NOMO-1 treated with DMSO at 0.1 percent for 48 hours (cell line): Measurements from ENCODE around the gene FBLN2.

Source experiments
- DNase-seq: peaks from one replicate; lab custom pipeline; 2025; ENCODE audit not compliant: unreplicated experiment; lab: John Stamatoyannopoulos, UW

FBLN2 gene

DNA sequence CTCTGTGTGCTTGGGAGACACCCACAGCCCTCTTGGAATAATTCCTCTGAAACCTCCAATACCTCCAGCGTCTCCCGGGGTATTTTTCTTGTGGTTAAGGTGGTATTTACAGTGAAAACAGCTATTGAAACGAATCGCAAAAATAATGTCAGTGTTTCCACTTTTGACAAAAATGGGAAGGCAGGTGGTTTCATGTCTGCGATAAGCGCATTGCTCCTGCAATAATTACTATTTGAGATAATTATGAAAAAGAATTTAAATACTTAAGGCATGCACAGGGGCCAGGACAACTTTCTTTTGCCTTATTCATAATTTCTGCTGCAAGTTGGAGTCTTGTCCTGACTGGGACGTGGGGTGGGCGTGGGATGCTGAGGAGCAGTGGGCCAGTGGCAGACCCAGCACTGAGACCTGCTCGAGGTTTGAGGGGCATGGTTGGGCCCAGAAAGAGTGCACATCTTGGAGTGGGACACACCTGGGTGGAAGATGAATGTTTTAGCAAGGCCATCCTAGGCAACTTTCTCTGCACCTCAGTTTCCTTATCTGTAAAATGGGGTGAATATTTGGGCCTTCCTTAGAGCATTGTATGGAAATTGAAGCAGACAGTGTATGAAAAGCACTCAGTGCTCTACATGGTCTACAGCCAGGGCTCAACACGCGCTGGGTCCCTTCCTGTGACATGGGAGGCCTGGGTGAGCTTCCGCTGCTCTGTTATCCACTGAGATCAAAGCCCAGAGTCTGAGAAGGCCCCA, 110.5 kb downstream of the FBLN2 start:
- no peak for DNase-seq

DNA sequence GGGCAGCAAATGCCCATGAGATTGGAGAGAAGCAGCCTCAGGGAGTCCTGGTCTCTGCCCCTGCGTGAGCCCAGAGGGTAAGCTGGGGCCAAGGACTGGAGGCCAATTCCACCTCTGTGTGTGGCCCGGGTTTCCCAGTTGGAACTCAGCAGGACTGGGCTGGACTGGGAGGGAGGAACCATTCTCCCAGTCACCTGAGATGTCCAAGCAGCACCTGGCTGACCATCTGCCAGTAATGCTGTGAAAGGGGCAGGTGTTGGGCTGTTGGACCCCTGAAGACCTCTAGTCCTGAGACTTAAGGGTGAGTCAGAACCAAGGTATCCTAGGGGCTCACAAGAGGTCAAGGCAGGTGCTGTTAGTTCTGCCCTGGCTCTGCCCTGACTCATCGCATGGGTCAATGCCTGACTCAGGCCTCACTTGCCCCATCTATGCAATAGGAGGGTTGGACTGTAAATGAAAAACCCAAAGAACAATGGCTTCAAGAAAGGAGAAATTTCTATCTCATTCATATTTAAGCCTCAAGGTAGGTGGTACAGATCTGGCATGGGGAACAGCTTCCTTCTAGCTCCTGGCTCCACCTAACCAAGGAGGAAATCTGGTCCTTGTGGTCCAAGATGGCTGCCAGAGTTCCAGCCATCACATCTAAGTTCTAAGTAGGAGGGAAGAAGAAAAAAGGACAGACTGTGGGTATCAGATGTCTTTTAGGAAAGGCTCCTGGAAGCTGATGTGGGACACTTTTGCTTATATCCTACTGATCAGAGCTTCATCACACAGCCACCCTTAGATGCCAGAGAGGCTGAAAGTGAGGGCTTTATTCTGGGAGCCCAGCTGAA, 111.3 kb downstream of the FBLN2 start:
- DNase-seq, result no peak

DNA sequence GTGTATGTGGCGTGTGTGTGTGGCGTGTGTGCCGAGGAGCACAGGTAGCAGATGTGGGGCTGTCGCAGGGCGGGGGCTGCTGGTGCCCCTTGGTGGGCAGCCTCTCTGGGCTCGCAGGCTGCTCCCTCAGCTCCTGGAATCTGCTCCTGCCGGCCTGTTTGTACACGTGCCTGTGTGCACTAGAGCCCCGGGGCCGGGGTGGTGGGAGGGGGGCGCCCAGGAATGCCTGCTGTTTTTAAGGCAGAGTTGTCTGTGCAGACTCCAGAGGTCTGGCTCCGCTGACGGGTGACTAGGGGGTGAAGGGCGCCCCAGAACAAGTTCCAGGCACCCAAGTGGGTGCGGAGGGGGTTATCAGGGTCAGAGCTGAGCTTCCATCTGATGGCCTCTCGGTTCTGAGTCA, 112.2 kb downstream of the FBLN2 start:
- DNase-seq, result no peak

DNA sequence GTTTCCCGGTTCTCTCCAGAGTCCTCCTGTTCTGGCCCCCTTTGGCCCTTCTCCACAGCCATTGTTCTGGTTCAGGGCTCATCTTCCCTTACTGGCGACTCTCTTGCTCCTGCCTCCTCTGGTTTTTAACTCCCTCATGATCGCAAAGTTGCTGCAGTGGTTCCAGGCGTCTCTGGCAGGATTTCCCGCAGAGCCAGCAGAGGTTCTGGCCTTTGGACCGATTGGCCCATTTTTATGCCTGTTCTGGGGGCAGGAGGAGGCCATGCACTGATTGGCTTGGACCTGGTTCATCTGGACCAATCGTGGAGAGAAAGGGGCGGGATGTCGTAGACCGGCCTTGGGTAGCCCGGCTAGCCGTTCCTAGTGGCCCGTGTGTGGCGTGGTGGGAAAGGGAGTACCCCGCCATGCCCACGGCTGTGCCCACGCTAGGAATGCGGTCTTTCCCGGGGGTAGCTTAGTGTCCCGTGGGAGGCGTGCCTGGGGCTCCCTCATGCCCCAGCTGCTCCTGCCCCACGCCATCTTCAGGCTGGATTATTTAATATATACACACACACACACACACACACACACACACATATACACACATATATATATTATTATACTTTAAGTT, 113.4 kb downstream of the FBLN2 start:
- DNase-seq, result no peak

DNA sequence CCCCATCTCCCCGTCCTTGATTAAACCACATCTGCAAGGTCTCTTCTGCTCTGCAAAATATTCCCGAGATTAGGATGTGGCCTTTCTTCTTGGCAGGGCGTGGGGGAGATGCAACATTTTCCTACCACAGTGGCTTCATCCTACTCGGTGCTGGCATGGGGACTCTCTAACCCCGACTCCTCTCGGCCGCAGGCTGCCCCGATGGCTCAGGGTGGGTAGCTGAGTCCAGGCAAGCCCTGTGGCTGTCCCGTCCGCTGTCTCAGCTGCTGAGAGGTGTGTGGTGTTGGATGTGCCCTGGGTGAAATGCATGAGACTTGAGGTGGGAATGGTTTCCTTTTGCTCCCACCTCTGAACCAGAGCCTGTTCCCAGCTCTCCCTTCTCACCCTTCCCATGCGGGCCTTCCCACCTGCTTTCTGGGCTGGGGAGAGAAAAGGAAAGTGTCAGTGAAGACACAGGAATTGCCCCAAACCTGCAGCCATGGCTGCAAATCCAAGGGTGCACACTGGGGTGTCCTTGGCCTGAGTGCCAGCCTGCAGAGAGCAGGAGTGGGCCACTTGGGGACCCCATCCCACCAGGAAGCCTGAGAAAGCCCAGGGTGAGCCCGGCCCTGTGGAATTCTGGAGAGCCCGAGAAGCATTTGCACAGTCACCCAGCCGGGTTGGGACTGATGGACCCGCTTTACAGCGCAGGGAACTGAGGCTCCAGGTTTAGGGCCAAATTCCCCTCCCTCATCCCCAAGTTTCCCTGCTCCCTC, 115.0 kb downstream of the FBLN2 start:
- DNase-seq, result no peak

DNA sequence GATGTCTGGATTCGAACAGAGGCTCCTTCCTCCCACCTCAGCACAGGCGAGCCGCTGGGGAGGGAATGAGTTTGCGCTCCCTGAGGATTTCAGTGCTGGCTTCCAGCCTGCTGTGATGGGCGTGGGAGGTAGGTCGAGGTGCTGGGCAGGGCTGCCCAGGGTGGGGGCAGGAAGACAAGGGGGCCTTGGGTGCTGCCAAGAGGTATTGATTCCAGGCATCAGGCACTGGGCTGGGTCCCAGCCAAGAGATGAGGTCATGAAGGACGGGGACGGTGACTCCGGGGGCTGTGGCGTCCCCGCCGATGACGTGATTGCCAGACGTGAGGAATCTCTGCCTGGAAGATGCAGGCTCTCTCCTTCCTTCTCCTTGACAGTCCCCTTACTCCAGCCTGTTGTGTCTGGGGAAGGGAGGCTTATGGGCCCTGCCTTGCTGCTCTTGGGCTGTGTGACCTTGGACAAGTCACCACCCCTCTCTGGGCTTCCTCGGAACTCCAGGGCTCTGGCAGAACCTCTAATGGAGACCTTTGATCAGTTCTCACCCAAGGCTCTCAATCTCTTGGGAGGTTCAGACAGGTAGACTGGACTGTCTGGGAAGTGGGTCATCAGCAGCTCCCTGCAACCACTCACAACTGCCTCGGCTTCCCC, 116.8 kb downstream of the FBLN2 start:
- no peak for DNase-seq

DNA sequence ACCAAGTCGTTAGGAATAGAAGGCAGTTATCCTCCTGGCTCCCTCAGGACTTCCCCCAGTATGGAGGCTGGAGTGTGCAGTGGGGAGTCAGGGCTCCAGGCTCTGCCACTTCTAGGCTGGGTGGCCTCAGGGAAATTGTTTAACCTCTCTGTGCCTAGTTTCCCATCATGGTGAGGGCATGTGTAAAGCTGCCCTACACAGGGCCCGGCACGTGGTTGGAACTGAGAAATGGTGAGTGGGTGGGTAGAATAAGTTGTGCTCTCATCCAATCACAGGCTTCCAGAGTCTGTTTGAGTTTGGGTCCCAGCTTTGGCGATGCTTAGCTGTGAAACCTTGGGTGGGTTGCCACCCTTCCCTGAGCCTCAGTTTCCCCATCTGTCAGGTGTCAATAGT, 117.3 kb downstream of the FBLN2 start:
- no peak for DNase-seq

DNA sequence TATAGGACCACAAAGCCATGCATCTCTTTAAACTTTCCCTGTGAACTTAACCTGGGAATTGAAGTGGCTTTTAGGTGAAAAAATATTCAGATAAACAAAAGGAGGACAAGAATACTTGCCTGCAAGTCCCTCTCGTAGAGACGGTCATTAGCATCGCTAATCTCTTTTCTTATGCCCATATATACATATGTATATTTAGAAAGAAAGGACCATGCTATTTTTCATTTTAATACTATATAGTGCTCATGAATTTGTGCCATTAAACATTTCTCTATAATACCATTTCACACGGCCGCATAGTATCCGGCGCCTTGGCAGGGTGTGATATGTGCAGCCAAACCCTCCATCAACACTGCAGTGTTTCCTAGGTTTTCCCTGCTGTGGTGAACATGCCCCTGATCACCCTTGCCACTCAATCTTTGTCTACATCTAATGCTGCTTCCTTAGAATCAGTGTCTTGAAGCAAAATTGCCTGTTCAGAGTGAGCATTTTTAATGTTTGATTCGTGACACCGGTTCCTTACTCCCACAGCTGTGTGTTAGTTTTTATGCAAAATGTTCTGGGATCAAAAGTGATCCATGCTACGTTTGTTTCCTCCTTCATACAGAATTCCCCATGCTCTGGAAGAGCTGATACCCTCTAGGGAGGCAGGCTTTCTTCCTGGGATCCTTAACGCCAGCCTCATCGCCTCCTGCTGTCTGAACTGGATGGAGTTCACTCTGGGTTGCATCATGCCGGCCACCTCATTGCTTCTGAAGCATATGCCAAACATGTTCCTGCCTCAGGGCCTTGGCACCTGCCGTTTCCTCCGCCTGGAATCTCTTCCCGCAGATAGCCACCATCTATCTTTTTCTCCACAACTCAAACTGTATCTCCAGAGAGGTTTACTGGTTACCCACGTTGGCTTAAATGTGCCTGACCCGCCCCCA, 118.1 kb downstream of the FBLN2 start:
- no peak for DNase-seq

DNA sequence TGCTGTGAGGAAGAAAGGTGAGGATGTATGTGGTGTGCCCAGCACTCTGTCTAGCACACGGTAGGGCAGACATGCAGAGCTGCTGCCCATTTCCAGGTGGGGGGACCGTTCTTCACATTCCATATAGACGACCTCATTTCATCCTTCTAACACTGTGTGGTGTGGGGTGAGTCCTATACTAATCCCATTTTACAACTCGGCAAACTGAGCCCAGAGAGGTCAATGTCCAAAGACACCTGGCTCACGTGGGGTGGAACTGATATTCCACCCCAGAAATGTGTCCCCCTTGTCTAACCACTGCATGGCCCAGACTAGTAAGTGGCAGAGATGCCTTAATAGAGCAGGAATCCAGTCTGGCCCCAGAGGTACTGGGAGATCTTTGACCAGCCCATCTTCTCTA, 119.2 kb downstream of the FBLN2 start:
- DNase-seq, result no peak

DNA sequence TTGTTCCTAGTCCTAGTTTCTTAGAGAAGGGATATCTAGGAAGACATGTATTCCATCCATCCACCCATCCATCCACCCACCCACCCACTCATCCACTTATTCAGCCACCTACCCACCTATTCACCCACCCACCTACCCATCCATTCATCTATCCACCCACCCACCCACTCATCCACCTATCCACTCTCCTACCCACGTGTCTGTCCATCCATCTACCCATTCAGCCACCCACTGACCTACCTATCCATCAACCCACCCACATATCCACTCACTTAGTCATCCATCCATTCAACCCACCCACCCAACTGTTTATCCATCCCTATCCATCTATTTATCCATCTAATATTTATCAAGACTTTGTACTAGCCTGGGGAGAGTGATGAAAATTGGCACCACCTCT, 120.5 kb downstream of the FBLN2 start:
- no peak for DNase-seq

DNA sequence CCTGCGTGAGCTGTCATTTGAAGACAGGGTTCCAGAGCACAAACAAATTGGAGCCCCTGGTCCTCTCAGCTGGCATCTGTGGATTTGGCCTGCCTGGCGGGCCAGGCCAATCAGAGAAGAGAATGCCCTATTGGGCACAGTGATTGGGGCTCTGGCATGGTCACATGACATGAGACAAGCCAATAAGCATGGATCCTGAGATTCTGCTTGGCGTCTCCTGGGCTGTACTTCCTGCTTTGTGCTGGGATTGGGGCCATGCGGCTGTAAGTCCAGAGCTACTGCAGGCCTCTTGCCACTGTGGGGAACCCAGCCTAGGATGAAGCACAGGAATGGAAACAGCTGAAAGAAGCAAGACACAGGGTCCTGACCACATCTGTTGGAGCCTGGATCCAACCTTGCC, 121.4 kb downstream of the FBLN2 start:
- no peak for DNase-seq

DNA sequence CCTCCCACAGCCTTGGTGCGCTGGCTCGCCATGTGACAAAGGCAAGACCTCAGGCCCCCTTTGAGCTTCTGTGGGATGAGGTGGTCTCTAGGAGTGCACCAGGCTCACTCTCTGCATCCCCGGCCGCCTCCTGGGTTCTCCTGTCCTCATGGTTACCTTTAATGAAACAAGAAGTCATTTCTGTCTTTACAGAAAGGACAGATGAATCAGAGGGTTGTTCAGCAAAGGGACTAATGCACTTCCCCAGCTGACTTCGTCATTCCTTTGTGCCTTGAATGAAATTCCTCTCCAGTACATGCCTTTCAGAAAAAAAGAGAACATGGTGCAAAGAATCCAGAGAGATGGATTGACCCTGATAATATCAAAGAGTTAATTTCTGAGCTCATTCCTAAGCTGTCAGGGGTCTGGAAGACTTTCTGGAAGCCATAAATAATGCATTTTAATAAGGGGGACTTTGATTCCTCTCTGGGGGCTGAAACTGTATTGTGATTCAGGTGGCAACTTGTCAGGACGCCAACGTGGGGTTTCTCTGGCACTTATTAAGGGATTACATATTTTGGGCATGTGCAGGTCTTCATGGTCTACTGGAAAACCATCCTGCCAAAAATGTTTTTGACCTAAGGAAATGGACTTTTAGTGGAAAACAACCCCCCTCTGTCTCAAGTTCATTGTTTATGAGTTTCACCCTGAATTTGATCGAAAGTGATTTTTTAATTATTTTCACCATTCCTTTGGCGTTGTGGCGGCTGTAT, 122.7 kb downstream of the FBLN2 start:
- DNase-seq, result no peak

DNA sequence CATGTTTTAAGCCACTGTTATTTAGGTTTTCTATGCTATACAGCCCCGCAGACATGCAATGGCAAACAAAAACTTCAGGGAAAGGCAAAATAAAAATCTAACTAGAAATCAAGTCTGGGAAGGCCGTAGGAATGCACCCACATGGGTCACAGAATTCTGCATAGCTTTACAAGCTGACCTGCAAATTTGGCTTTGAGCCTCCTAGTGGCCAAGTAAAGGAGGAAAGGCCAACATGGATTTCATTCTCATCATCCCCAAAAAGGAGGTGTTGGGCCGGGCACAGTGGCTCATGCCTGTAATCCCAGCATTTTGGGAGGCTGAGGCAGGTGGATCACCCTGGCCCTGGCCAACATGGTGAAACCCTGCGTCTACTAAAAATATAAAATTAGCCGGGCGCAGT, 124.3 kb downstream of the FBLN2 start:
- no peak for DNase-seq

DNA sequence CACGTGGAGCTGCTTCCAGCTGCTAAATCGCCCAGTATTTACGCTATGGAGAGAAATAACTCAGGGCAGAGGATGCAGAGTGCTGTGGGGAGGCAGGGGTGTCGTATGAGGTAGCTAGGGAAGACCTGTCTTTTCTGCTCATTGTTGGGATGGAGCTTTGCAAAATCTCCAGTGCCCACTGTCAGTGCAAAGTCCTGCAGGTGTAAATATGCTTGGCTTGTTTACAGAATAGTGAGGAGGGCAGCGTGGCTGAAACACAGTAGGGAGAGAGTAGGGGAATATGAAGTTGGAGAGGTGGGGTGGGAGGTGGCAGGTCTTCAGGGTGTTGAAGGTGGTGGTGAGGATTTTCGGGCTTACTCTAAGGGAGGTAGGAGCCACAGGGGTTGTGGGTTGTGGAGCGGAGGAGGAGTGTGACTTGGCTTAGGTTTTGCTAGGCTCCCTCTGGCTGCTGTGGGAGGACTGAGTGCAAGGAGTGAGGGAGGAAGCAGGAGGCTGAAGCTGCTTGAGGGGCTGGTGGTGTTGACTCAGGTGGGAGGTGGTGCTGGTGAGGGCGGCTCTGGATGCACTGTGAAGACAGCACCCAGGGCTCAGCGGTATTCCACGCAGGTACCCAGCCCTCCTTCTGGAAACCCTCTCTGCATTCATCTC, 125.7 kb downstream of the FBLN2 start:
- DNase-seq, result no peak

DNA sequence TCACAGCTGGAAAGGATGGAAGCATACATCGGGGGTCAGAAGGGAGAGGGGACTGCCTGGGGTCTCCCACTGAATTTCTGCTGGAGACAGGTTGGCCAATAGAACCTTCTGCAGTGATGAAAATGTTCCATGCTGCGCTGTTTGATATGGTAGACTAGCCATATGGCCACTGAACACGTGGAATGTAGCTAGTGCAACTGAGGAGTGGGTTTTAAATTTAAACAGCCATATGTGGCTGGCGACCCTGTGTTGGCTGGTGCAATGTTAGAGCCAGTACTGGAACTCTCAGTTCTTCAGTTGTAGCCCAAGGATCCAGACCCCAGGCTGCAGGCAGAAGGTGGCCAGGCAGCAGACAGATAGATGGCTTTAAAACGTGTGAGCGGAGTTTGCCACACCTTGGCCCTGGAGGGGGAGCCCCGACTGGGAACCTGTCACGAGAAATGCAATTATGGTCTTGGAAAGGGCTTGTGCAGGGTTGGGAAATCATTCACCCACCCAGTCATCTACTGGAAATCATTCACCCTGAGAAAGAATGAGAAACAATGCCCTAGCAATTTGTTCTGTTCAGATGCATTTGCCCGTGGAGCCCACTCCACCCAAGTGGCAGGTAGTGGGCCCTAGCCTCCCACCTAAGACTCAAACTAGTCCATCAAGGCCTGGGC, 127.6 kb downstream of the FBLN2 start:
- no peak for DNase-seq

DNA sequence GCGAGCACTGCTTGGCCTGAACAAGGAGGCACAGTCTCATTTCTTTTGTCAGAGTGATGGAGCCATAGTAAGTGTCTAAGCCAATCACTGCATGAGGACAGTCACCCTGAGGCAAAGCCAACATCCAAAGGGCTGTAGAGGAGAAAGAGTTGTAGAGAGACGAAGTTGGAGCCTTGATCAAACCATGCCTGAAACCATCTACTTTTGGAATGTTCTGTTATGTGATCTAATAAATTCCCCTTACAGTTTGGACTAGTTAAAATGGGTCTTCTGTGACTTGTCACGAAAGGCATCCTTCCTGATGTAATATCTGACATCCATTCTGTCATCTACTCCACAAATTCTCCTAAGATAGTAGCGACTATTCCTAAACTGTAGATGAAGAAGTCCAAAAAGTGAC, 128.3 kb downstream of the FBLN2 start:
- no peak for DNase-seq

DNA sequence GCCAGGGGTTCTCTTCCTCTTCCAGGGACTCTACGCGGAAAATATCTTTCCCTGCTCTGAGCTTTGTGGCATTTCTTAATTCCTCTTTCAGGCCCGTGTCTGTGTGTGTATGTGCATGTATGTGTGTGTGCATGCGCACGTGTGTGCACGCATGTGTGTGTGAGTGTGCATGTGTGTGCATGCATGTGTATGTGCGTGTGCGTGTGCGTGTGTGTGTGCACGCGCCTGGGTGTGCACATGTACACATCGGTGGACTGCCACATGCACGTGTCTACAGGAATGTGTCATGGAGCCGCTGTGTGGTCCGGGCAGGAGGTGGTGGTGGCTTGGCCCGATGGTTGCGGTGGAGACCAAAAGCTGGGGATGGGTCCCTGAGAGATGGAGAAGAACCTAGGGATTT, 133.0 kb downstream of the FBLN2 start:
- DNase-seq, result no peak

DNA sequence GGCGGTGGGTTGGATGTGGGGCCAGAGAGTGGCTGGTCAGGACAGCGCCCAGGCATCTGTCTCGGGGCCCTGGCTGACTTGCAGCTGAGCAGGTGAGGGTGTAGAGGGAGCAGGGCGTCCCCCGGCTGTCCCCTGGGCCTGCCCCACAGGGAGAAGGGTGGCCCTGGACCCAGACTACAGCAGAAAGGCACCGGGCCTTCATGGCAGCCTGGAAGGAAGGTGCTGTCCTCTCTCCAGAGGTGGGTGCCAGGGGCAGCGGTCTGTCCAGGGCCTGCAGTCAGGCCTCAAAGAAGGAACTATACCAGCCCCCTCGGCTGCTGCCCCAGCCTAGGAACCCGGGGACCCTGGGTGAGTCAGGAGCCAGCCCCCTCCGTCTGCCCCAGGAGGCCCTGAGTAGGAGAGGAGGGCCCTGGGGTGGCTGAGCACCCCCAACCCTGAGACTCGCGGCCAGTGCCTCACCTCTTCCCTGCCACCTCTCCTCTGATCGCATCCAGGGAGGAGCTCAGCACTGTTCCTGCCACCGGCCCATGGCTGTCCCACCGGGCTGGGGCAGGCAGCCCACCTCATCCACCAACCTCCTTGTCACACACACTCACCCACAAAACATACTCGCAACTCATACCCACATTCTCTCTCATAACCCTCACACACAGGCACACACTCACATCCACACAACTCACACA, 133.5 kb downstream of the FBLN2 start:
- DNase-seq, result no peak
